Transverse colon (tissue), 4 donors: ENCODE measurements around the gene KCTD1. TPM values are rescaled to one million over a fixed set of nuclear protein-coding genes. Genes with fewer than 3 reads are reported as not detected.

Source experiments
- DNase-seq: peaks from one replicate; pipeline ENCODE4 v3.0.0-alpha.2; 2019
- H3K27ac ChIP-seq, 4 donors: fragments of 200-600 bp; sonication (generic); 2 replicates each; pipeline ENCODE4 v1.5.1; 2016 to 2018; ENCODE audit warnings: inconsistent platforms in 4 of 4
- H3K27me3 ChIP-seq: fragments of 200-600 bp; sonication (generic); 2 replicates; pipeline ENCODE4 v1.5.1; 2017; ENCODE audit warnings: inconsistent platforms
- H3K36me3 ChIP-seq, 4 donors: fragments of 200-600 bp; sonication (generic); 2 replicates each; pipeline ENCODE4 v1.5.1; 2017 to 2019; ENCODE audit warnings: inconsistent platforms in 4 of 4
- H3K4me1 ChIP-seq, 4 donors: fragments of 200-600 bp; sonication (generic); 2 replicates each; pipeline ENCODE4 v1.5.1; 2017 to 2020; ENCODE audit warnings: inconsistent platforms in 4 of 4
- H3K4me3 ChIP-seq, 4 donors: fragments of 200-600 bp; sonication (generic); 1 replicate in 1 of 4; 2 replicates in 3 of 4; pipeline versions ENCODE4 v1.5.1 to v1.6.1; 2017 to 2019; ENCODE audit warnings: inconsistent platforms in 4 of 4
- H3K9me3 ChIP-seq, 2 donors: fragments of 200-600 bp; sonication (generic); 2 replicates each; pipeline ENCODE4 v1.5.1; 2017 to 2019; ENCODE audit warnings: inconsistent platforms in 2 of 2
- EP300 ChIP-seq: sonication (generic); formaldehyde crosslinking; IDR thresholded peaks from one replicate; pipeline ENCODE4 v1.6.1; 2017; ENCODE audit warnings: antibody characterized with exemption, low read depth
- POLR2A ChIP-seq: fragments of 450-650 bp; IDR thresholded peaks from one replicate; pipeline ENCODE4 v1.6.1; 2016; ENCODE audit warnings: antibody characterized with exemption, mild to moderate bottlenecking, moderate library complexity
- POLR2AphosphoS5 ChIP-seq, 3 donors: sonication (generic); formaldehyde crosslinking; IDR thresholded peaks; one replicate each; pipeline ENCODE4 v1.6.1; 2016; ENCODE audit warnings: antibody characterized with exemption in 3 of 3
- WGBS, 2 donors: methylation state at CpG; one replicate each; pipeline ENCODE4 v1.1.5; 2018; ENCODE audit warnings: low coverage in 1 of 2; 5-methylcytosine and 5-hydroxymethylcytosine counted together
- in situ Hi-C, 4 donors: fragments of 200-750 bp; cut with MboI; loops; one replicate each; pipeline versions ENCODE4 v1.15.0 to v1.15.1; 2017; ENCODE audit warnings: low sequenced_read_pairs in 3 of 4, low pct_ligation_motif_present in 1 of 4, low pct_unique_long_range_greater_than_20kb in 1 of 4
- intact Hi-C: fragments of 100-400 bp; cut with DNase I; formaldehyde crosslinking; loops from one replicate; pipeline ENCODE4 v1.15.1; 2023; ENCODE audit warnings: low total_unique reads
- total RNA-seq, 4 donors: library from RNA; depleted of rRNA; stranded (reverse); fragments of >200 nt; gene quantifications; one replicate each; pipeline ENCODE4 v1.1.0, GENCODE V29; 2016
- TF ChIP-seq, protein P1 (sequence below), 5 experiments: fragments of 200-600 bp in 3 of 5; fragments of 450-650 bp in 2 of 5; sonication (generic) in 3 of 5; IDR thresholded peaks; 1 replicate in 2 of 5; 2 replicates in 3 of 5; pipeline ENCODE4 v1.5.1; 2016 to 2017; ENCODE audit warnings: antibody characterized with exemption in 5 of 5, inconsistent platforms in 3 of 5, mild to moderate bottlenecking in 2 of 5, moderate library complexity in 1 of 5

KCTD1 gene
- total RNA-seq, 4 donors from 2014 or later, result 9.0 to 42.3 (median 13.5) TPM

DNA sequence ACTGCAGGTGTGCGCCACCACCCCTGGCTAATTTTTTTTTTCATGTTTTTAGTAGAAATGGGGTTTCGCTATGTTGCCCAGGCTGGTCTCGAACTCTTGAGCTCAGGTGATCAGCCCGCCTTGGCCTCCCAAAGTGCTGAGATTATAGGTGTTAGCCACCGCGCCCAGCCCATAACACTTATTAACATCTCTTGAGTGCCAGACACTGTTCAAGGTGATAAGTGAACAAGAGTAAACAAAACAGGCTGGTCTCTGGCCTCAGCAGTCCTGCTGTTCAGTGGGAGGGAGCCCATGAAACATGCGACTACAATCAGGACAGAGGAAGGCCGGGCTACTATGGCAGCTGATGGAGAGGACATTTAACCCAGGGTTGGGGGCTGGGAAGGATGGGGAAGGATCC, 42.3 kb downstream of the KCTD1 start:
- in situ Hi-C loops (no loop called here), intact Hi-C loops (no loop called here)
- WGBS, 2 donors, result 90 to 100% methylated on average over 1 to 8 of the region's 8 CpGs
- DNase-seq, result no peak
- Histone ChIP-seq H3K27me3 (no peaks in the 10 kb centered on the region), H3K36me3 (no peaks in the 10 kb centered on the region), H3K27ac (no peak overlapping the region), H3K9me3 (no peaks in the 10 kb centered on the region), H3K4me1 (no peaks in the 10 kb centered on the region), H3K4me3 (no peak overlapping the region)
- TF ChIP-seq, protein P1, sequence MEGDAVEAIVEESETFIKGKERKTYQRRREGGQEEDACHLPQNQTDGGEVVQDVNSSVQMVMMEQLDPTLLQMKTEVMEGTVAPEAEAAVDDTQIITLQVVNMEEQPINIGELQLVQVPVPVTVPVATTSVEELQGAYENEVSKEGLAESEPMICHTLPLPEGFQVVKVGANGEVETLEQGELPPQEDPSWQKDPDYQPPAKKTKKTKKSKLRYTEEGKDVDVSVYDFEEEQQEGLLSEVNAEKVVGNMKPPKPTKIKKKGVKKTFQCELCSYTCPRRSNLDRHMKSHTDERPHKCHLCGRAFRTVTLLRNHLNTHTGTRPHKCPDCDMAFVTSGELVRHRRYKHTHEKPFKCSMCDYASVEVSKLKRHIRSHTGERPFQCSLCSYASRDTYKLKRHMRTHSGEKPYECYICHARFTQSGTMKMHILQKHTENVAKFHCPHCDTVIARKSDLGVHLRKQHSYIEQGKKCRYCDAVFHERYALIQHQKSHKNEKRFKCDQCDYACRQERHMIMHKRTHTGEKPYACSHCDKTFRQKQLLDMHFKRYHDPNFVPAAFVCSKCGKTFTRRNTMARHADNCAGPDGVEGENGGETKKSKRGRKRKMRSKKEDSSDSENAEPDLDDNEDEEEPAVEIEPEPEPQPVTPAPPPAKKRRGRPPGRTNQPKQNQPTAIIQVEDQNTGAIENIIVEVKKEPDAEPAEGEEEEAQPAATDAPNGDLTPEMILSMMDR (IDR thresholded peaks at IDR 0.05), result no peak
- no peak for TF ChIP-seq POLR2AphosphoS5 (IDR thresholded peaks at IDR 0.05)
- no peak for TF ChIP-seq POLR2A
- no peak for TF ChIP-seq EP300

DNA sequence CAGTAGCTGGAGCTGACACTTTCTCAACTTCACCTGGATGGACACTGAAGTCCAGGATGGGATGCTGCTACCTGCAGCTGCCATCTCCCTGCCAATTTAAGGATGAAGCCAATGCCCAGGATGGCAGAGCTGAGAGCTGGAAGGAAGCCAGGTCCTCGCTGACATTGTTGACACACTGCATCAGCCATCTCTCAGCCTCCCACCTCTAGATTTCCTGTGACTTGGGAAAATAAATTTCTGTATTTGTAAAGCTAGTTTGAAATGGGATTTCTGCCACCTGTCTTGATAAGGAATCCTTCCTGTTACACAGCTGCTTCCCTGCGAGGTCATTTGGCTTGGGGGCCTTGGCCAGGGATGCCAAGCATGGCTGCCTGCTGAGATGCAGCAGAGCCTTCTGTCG, 43.5 kb downstream of the KCTD1 start:
- intact Hi-C loops (no loop called here), in situ Hi-C loops (no loop called here)
- 40 to 72% methylated on average over 1 to 3 of the region's 3 CpGs for WGBS, 2 donors
- TF ChIP-seq POLR2AphosphoS5 (IDR thresholded peaks at IDR 0.05) (no peak), EP300 (no peak), POLR2A (no peak)
- TF ChIP-seq, protein P1 (IDR thresholded peaks at IDR 0.05), result no peak
- no peaks in the 10 kb centered on the region for H3K27me3 ChIP-seq
- no peak for DNase-seq
- H3K4me1 ChIP-seq, result no peaks in the 10 kb centered on the region
- H3K27ac ChIP-seq, result no peak overlapping the region
- H3K4me3 ChIP-seq, result no peak overlapping the region
- H3K36me3 ChIP-seq, result no peaks in the 10 kb centered on the region
- no peaks in the 10 kb centered on the region for H3K9me3 ChIP-seq

GRCh38 chr18:26503382-26503781, 45.0 kb downstream of the KCTD1 start:
- Histone ChIP-seq H3K36me3 (no peaks in the 10 kb centered on the region), H3K9me3 (no peaks in the 10 kb centered on the region), H3K4me1 (no peaks in the 10 kb centered on the region), H3K4me3 (no peak overlapping the region), H3K27me3 (no peaks in the 10 kb centered on the region), H3K27ac (no peak overlapping the region)
- DNase-seq, result no peak
- intact Hi-C loops, result no loop called here
- TF ChIP-seq, protein P1 (IDR thresholded peaks at IDR 0.05), result no peak
- TF ChIP-seq EP300 (no peak), POLR2A (no peak), POLR2AphosphoS5 (IDR thresholded peaks at IDR 0.05) (no peak)
- in situ Hi-C loops, result no loop called here
- 75 to 84% methylated on average over 7 of the region's 7 CpGs for WGBS, 2 donors

GRCh38 chr18:26502823-26503222, 45.5 kb downstream of the KCTD1 start:
- TF ChIP-seq POLR2A, result no peak
- TF ChIP-seq, protein P1 (IDR thresholded peaks at IDR 0.05), result no peak
- no peak for TF ChIP-seq POLR2AphosphoS5 (IDR thresholded peaks at IDR 0.05)
- no peak for TF ChIP-seq EP300
- Histone ChIP-seq H3K27ac (no peak overlapping the region), H3K9me3 (no peaks in the 10 kb centered on the region), H3K27me3 (no peaks in the 10 kb centered on the region), H3K36me3 (no peaks in the 10 kb centered on the region), H3K4me1 (no peaks in the 10 kb centered on the region), H3K4me3 (no peak overlapping the region)
- in situ Hi-C loops (no loop called here), intact Hi-C loops (no loop called here)
- no peak for DNase-seq
- WGBS, 2 donors, result 85 to 90% methylated on average over 4 of the region's 4 CpGs
